ENCODE results near the gene TGFBR3L. TPM values are rescaled to one million over a fixed set of nuclear protein-coding genes. Genes with fewer than 3 reads are reported as not detected.

TGFBR3L gene
- total and polyA plus RNA-seq, 2 of the 4 experiments (the other 2 are of a cell fraction): 0.94 TPM; not detected in 1

DNA sequence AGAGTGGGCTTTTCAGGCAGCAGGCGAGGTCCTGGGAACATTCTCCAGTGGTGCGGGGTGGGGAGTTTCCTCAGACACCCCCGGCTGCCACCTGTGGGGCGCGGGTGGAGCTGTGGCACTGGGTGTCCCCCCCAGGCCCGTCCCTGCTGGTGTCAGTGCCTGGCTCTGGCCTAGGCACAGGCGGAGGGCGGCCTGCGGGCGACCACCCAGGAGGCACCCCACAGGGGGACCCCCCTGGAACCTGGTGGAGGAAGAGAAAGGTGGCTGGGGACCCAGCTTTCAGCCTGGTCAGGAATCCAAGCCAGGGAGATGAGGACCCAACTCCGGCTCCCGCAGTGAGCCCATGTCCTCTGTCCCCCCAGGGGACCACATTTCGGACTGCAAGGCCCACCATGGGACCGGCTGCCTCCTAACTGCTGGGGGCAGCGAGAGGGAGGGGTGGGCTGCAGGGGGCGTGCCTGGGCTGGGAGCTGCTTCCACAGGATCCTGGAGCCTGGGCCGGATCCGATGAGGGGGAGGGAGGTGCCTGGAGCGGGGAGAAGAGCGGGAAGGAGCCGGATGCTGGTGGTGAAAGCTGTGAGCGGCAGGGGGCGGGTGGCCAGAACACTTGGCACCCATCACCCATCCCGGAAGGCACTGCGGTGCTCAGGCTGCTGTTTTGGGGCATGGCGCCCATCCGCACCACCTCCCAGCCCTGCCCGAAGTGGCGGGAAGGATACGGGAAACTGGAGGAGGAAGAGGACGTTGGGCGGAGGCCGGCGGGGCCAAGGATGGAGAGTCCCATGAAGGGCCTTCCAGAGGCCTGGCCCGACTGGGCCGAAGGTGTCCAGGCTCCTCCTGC, 16.8 kb downstream of the TGFBR3L start:
- H3K4me1 ChIP-seq (ENCODE audit: control insufficient read depth, insufficient read depth, low read length): peaks cover 18% of the 10 kb centered on the region
- H4K20me1 ChIP-seq (ENCODE audit: insufficient read depth, low read length): peaks cover 15% of the 10 kb centered on the region
- no peak overlapping the region for H3K18ac ChIP-seq (ENCODE audit: low read depth, low read length)
- no peak for DNase-seq
- H2BK5ac ChIP-seq (ENCODE audit: low read depth, low read length, poor library complexity, severe bottlenecking): no peak overlapping the region
- dilution Hi-C loops (cut with HindIII; ENCODE audit: low sequenced_read_pairs, unreplicated experiment) (no loop called here), in situ Hi-C loops (cut with MboI; ENCODE audit: low sequenced_read_pairs) (no loop called here), intact Hi-C loops (cut with micrococcal nuclease) (no loop called here)
- no peak overlapping the region for H3K4me2 ChIP-seq (ENCODE audit: low read depth, low read length)
- H3K36me3 ChIP-seq (ENCODE audit: control insufficient read depth, insufficient read depth, low read length): peaks cover 53% of the 10 kb centered on the region
- no peak overlapping the region for H2AK5ac ChIP-seq (ENCODE audit: low read depth, low read length)
- no peak overlapping the region for H4K8ac ChIP-seq (ENCODE audit: low read depth in 2 of 2, low read length in 2 of 2)
- no peak overlapping the region for H4K5ac ChIP-seq (ENCODE audit: low read depth, low read length)
- H3K27ac ChIP-seq (ENCODE audit: insufficient read depth, low read length): no peak overlapping the region
- H2BK120ac ChIP-seq (ENCODE audit: low read depth, low read length): no peak overlapping the region
- TF ChIP-seq, protein P1, sequence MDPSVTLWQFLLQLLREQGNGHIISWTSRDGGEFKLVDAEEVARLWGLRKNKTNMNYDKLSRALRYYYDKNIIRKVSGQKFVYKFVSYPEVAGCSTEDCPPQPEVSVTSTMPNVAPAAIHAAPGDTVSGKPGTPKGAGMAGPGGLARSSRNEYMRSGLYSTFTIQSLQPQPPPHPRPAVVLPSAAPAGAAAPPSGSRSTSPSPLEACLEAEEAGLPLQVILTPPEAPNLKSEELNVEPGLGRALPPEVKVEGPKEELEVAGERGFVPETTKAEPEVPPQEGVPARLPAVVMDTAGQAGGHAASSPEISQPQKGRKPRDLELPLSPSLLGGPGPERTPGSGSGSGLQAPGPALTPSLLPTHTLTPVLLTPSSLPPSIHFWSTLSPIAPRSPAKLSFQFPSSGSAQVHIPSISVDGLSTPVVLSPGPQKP (IDR thresholded peaks at IDR 0.05; ENCODE audit: borderline replicate concordance, low read depth, low read length): no peak
- no peak for TF ChIP-seq POLR2A (IDR thresholded peaks at IDR 0.05; ENCODE audit: low read depth, low read length)
- no peak overlapping the region for H4K91ac ChIP-seq (ENCODE audit: insufficient read depth, low read depth, low read length)
- no peak overlapping the region for H2BK20ac ChIP-seq (ENCODE audit: low read depth, low read length)
- no peaks in the 10 kb centered on the region for H3K27me3 ChIP-seq (ENCODE audit: control insufficient read depth, insufficient read depth, low read length)
- no peak overlapping the region for H2AK9ac ChIP-seq (replicated peaks; ENCODE audit: low read depth, low read length, poor library complexity)
- H3K23ac ChIP-seq (ENCODE audit: low read depth, low read length): no peak overlapping the region
- no peaks in the 10 kb centered on the region for H3K9me3 ChIP-seq (ENCODE audit: control insufficient read depth, insufficient read depth, low read length)
- H3K9me1 ChIP-seq (ENCODE audit: insufficient read depth, low read length): peaks cover 9% of the 10 kb centered on the region; the same call in 1 of the 2 replicates
- no peak overlapping the region for H3K56ac ChIP-seq (ENCODE audit: extremely low read depth, insufficient read depth, low read length)
- H3K9ac ChIP-seq (ENCODE audit: low read depth, low read length): no peak overlapping the region
- H2BK15ac ChIP-seq (ENCODE audit: low read depth, low read length): no peak overlapping the region
- no peak overlapping the region for H3K14ac ChIP-seq (replicated peaks; ENCODE audit: low read depth, low read length)
- no TSS peak for BruUV-seq (replicated peaks)
- H2AFZ ChIP-seq (replicated peaks; ENCODE audit: low read length, poor library complexity): no peak overlapping the region
- no peak overlapping the region for H3K4ac ChIP-seq (ENCODE audit: low read depth, low read length)
- ATAC-seq (ENCODE audit: low read depth): no peak
- 94% methylated on average over 7 of the region's 36 CpGs; no CpG with 5 or more reads in 1 of the 2 experiments for WGBS, 2 experiments (ENCODE audit: extremely low coverage in 2 of 2, insufficient read length in 1 of 2)
- CTCF ChIA-PET: interaction anchor here (0.7 to 1.5 kb wide), 2 partner anchors 11 to 12 kb away, joined by 5 read pairs; partner anchors contain the start of genes SNAPC2 and TIMM44
- peaks cover 7 to 21% of the 10 kb centered on the region in 2 experiments; a peak in 2 of 4 replicates for H3K79me1 ChIP-seq (ENCODE audit: low read depth in 1 of 2, low read length in 2 of 2)
- POLR2A ChIA-PET (ENCODE audit: unreplicated experiment): no interaction called here
- no peak overlapping the region for H3K4me3 ChIP-seq (ENCODE audit: insufficient read depth, low read depth, low read length)

Measured in IMR-90 (cell line).